Panc1 (cell line): ENCODE measurements around the gene LRRTM3.

Experiments used
- CTCF ChIP-seq: fragments of 450-650 bp; IDR thresholded peaks from 2 replicates; pipeline ENCODE4 v1.5.1; 2017; ENCODE audit warnings: mild to moderate bottlenecking
- POLR2AphosphoS5 ChIP-seq: IDR thresholded peaks from 2 replicates; pipeline ENCODE4 v1.6.1; 2012; ENCODE audit warnings: mild to moderate bottlenecking, low read depth, low read length, moderate library complexity
- REST ChIP-seq, 2 experiments: IDR thresholded peaks; 2 replicates each; pipeline ENCODE4 v1.6.1; 2011 to 2012; ENCODE audit warnings: low read depth in 2 of 2, control low read depth in 1 of 2, low read length in 1 of 2, mild to moderate bottlenecking in 1 of 2, moderate library complexity in 1 of 2; ENCODE audit not compliant: insufficient read depth in 1 of 2
- TCF7L2 ChIP-seq: IDR thresholded peaks from 2 replicates; pipeline ENCODE4 v1.6.1; 2011; ENCODE audit warnings: mild to moderate bottlenecking, low read depth, low read length, inconsistent platforms

GRCh38 chr10:66931949-66932343, 6.1 kb downstream of the LRRTM3 start:
- TF ChIP-seq CTCF = no peak
- no peak for TF ChIP-seq TCF7L2
- no peak for TF ChIP-seq POLR2AphosphoS5
- TF ChIP-seq REST (IDR thresholded peaks at IDR 0.05; ENCODE audit: insufficient read depth in 1 of 2, low read depth in 2 of 2, low read length in 1 of 2) = no peak
